Cardiac muscle cell (in vitro differentiated cells and primary cell): ENCODE measurements around the gene YPEL2. TPM values are rescaled to one million over a fixed set of nuclear protein-coding genes. Genes with fewer than 3 reads are reported as not detected.

Source experiments
- DNase-seq, 2 donors: peaks; one replicate each; pipeline versions ENCODE4 v3.0.0 to v3.0.0-alpha.2; 2010 to 2017; ENCODE audit warnings: low read depth in 1 of 2, low spot score in 1 of 2
- H3K27ac ChIP-seq: fragments of 200-600 bp; sonication (generic); 2 replicates; pipeline ENCODE4 v1.5.1; 2016
- H3K27me3 ChIP-seq: fragments of 200-600 bp; sonication (generic); 2 replicates; pipeline ENCODE4 v1.6.0; 2016; ENCODE audit warnings: control low read depth
- H3K36me3 ChIP-seq: fragments of 200-600 bp; sonication (generic); 2 replicates; pipeline ENCODE4 v1.5.1; 2016; ENCODE audit warnings: control low read depth
- H3K4me1 ChIP-seq: fragments of 200-600 bp; sonication (generic); 2 replicates; pipeline ENCODE4 v1.8.1; 2017; ENCODE audit warnings: low read depth, mild to moderate bottlenecking, mixed run types
- H3K4me3 ChIP-seq: fragments of 200-600 bp; sonication (generic); 2 replicates; pipeline ENCODE4 v1.5.1; 2016; ENCODE audit warnings: mild to moderate bottlenecking
- H3K9me3 ChIP-seq: fragments of 200-600 bp; sonication (generic); 2 replicates; pipeline ENCODE4 v1.5.1; 2017; ENCODE audit warnings: low read depth, mild to moderate bottlenecking, control low read depth
- CTCF ChIP-seq: IDR thresholded peaks from 2 replicates; pipeline ENCODE4 v1.5.1; 2012; ENCODE audit warnings: low read depth, mild to moderate bottlenecking, low read length
- polyA plus RNA-seq: library from polyadenylated mRNA; unstranded; fragments of >200 nt; fragmentation: Nextera tagmentation; extraction: Ambion mirVana; gene quantifications from 2 replicates; pipeline ENCODE4 v1.2.1, GENCODE V29; 2016
- total RNA-seq: library from RNA; depleted of rRNA; stranded (reverse); fragments of >200 nt; gene quantifications from 2 replicates; pipeline ENCODE4 v1.2.3, GENCODE V29; 2016

Gene YPEL2
- total and polyA plus RNA-seq, 2 experiments from 2014 or later: 79.3 to 80.7 TPM

- Histone ChIP-seq H3K27ac (peak overlapping the region; percentile 75), H3K36me3 (no peaks in the 10 kb centered on the region)
Observed at GRCh38 chr17:59381716-59382570, 50.5 kb downstream of the YPEL2 start.

GRCh38 chr17:59383893-59384292 lies 52.4 kb downstream of the YPEL2 start:
- Histone ChIP-seq H3K4me1 (peaks cover 36% of the 10 kb centered on the region), H3K27me3 (no peaks in the 10 kb centered on the region), H3K27ac (peak overlapping the region; percentile 36), H3K9me3 (no peaks in the 10 kb centered on the region), H3K4me3 (no peak overlapping the region), H3K36me3 (peaks cover 4% of the 10 kb centered on the region)
- no peak for TF ChIP-seq CTCF
- DNase-seq: no peak

More at GRCh38 chr17:59381716-59382570, 50.5 kb downstream of the YPEL2 start:
- Histone ChIP-seq H3K9me3 (no peaks in the 10 kb centered on the region), H3K4me3 (no peak overlapping the region), H3K27me3 (no peaks in the 10 kb centered on the region), H3K4me1 (peaks cover 27% of the 10 kb centered on the region)
- no peak for TF ChIP-seq CTCF
- DNase-seq: no peak

- H3K4me1 ChIP-seq: peaks cover 19% of the 10 kb centered on the region
- H3K27ac ChIP-seq: peak overlapping the region; percentile 54
- H3K9me3 ChIP-seq: no peaks in the 10 kb centered on the region
- H3K36me3 ChIP-seq: peaks cover 25% of the 10 kb centered on the region
- no peak for TF ChIP-seq CTCF
- no peak for DNase-seq
- no peak overlapping the region for H3K4me3 ChIP-seq
- no peaks in the 10 kb centered on the region for H3K27me3 ChIP-seq
Observed at GRCh38 chr17:59387351-59388068, 56.1 kb downstream of the YPEL2 start.

GRCh38 chr17:59388069-59388556 lies 56.7 kb downstream of the YPEL2 start:
- H3K27ac ChIP-seq: peak overlapping the region; percentile 54
- peaks cover 23% of the 10 kb centered on the region for H3K4me1 ChIP-seq
- no peaks in the 10 kb centered on the region for H3K9me3 ChIP-seq
- DNase-seq: no peak
- H3K36me3 ChIP-seq: peaks cover 25% of the 10 kb centered on the region
- H3K27me3 ChIP-seq: no peaks in the 10 kb centered on the region
- TF ChIP-seq CTCF: no peak
- H3K4me3 ChIP-seq: no peak overlapping the region

- Histone ChIP-seq H3K4me3 (no peak overlapping the region), H3K36me3 (peaks cover 25% of the 10 kb centered on the region), H3K27ac (no peak overlapping the region), H3K4me1 (peaks cover 25% of the 10 kb centered on the region), H3K9me3 (no peaks in the 10 kb centered on the region), H3K27me3 (no peaks in the 10 kb centered on the region)
- DNase-seq: no peak
- no peak for TF ChIP-seq CTCF
Observed at GRCh38 chr17:59389066-59389465, 57.6 kb downstream of the YPEL2 start.
